H1 (cell line): ENCODE measurements around the gene ADCY5. TPM values are rescaled to one million over a fixed set of nuclear protein-coding genes. Genes with fewer than 3 reads are reported as not detected.

Source experiments
- CTCF ChIA-PET: fragments of 300-600 bp; sonication (Branson Sonifier 250); formaldehyde crosslinking; loops from one replicate; lab custom pipeline; 2021; ENCODE audit not compliant: partially characterized antibody; lab: Charles Lee
- POLR2A ChIA-PET: fragments of 300-600 bp; sonication (Branson Sonifier 250); formaldehyde crosslinking; loops from one replicate; lab custom pipeline; 2021; ENCODE audit warnings: inconsistent platforms; ENCODE audit not compliant: partially characterized antibody; lab: Charles Lee
- DNase-seq, 2 experiments: peaks; one replicate each; pipeline versions ENCODE4 v3.0.0 to v3.0.0-alpha.2; 2010 to 2022; ENCODE audit warnings: low spot score in 2 of 2, low read depth in 1 of 2, mixed read lengths in 1 of 2
- FAIRE-seq: peaks from 2 replicates; lab custom pipeline; 2011; peaks lifted over from hg19 to GRCh38; lab: Jason Lieb, UNC
- H2AFZ ChIP-seq: 2 replicates; pipeline ENCODE4 v1.8.1; 2012; ENCODE audit warnings: low read length, inconsistent platforms
- H2AK5ac ChIP-seq: 2 replicates; pipeline ENCODE4 v1.6.1; 2013; ENCODE audit warnings: low read depth, low read length
- H2BK120ac ChIP-seq: replicated peaks from 2 replicates; pipeline ENCODE3; 2013; ENCODE audit warnings: low read depth, low read length, inconsistent platforms
- H2BK12ac ChIP-seq: 2 replicates; pipeline ENCODE4 v1.6.1; 2013; ENCODE audit warnings: low read depth, low read length
- H2BK15ac ChIP-seq: 2 replicates; pipeline ENCODE4 v1.6.1; 2013; ENCODE audit warnings: low read length
- H2BK20ac ChIP-seq: 2 replicates; pipeline ENCODE4 v1.6.1; 2013; ENCODE audit warnings: low read length
- H2BK5ac ChIP-seq: 2 replicates; pipeline ENCODE4 v1.6.1; 2013; ENCODE audit warnings: low read depth, low read length
- H3K14ac ChIP-seq: 2 replicates; pipeline ENCODE4 v1.6.1; 2013; ENCODE audit warnings: inconsistent platforms; ENCODE audit not compliant: insufficient read length
- H3K18ac ChIP-seq: 2 replicates; pipeline ENCODE4 v1.6.1; 2013; ENCODE audit warnings: low read length; ENCODE audit errors: extremely low read depth
- H3K23ac ChIP-seq: 2 replicates; pipeline ENCODE4 v1.6.1; 2013; ENCODE audit warnings: inconsistent platforms; ENCODE audit not compliant: insufficient read length
- H3K23me2 ChIP-seq: 2 replicates; pipeline ENCODE4 v1.6.1; 2013; ENCODE audit warnings: low read depth, low read length
- H3K27ac ChIP-seq: 2 replicates; pipeline ENCODE4 v1.6.1; 2011; ENCODE audit warnings: low read depth, low read length, inconsistent platforms
- H3K27me3 ChIP-seq, 4 experiments: replicated peaks in 1 of 4; 1 replicate in 1 of 4; 2 replicates in 3 of 4; pipeline versions ENCODE4 v1.6.1 to v1.8.1; 2011 to 2013; ENCODE audit warnings: low read length in 3 of 4, mild to moderate bottlenecking in 3 of 4, inconsistent platforms in 2 of 4, mixed read lengths in 2 of 4, moderate library complexity in 1 of 4; ENCODE audit not compliant: control insufficient read depth in 3 of 4, insufficient read depth in 3 of 4; ENCODE audit errors: extremely low read depth in 1 of 4
- H3K36me3 ChIP-seq, 4 experiments: 2 replicates each; pipeline versions ENCODE4 v1.6.1 to v1.8.1; 2011 to 2013; ENCODE audit warnings: mild to moderate bottlenecking in 4 of 4, low read length in 3 of 4, moderate library complexity in 2 of 4, control low read depth in 1 of 4, inconsistent platforms in 1 of 4; ENCODE audit not compliant: insufficient read depth in 4 of 4, control insufficient read depth in 2 of 4
- H3K4ac ChIP-seq: replicated peaks from 2 replicates; pipeline ENCODE3; 2013; ENCODE audit warnings: low read length, low read depth, mixed read lengths, inconsistent platforms; ENCODE audit not compliant: insufficient read length
- H3K4me1 ChIP-seq, 4 experiments: replicated peaks in 1 of 4; 1 replicate in 1 of 4; 2 replicates in 3 of 4; pipeline versions ENCODE4 v1.6.1 to v1.8.1; 2011 to 2013; ENCODE audit warnings: low read length in 3 of 4, inconsistent platforms in 2 of 4, mixed read lengths in 1 of 4; ENCODE audit not compliant: insufficient read depth in 4 of 4, control insufficient read depth in 3 of 4
- H3K4me2 ChIP-seq, 2 experiments: 2 replicates each; pipeline versions ENCODE4 v1.6.1 to v1.8.1; 2011 to 2013; ENCODE audit warnings: low read depth in 2 of 2, low read length in 2 of 2, control low read depth in 1 of 2, inconsistent platforms in 1 of 2, mild to moderate bottlenecking in 1 of 2; ENCODE audit not compliant: insufficient read depth in 1 of 2
- H3K4me3 ChIP-seq, 4 experiments: fragments of 200-600, 300-600 bp in 1 of 4; sonication (generic), shearing (Covaris generic), sonication (Bioruptor Twin) in 1 of 4; 2 replicates each; pipeline versions ENCODE4 v1.5.1 to v1.8.1; 2011 to 2016; ENCODE audit warnings: low read length in 4 of 4, low read depth in 3 of 4, control low read depth in 2 of 4, inconsistent platforms in 2 of 4, mild to moderate bottlenecking in 2 of 4, mixed read lengths in 1 of 4, moderate library complexity in 1 of 4; ENCODE audit not compliant: insufficient read depth in 2 of 4; ENCODE audit errors: extremely low read depth in 1 of 4
- H3K56ac ChIP-seq: replicated peaks from 2 replicates; pipeline ENCODE3; 2013; ENCODE audit warnings: low read depth, mild to moderate bottlenecking, mixed read lengths, low read length, inconsistent platforms; ENCODE audit not compliant: insufficient read length
- H3K79me1 ChIP-seq: 2 replicates; pipeline ENCODE4 v1.6.1; 2013; ENCODE audit warnings: low read depth, low read length, control low read depth
- H3K79me2 ChIP-seq, 2 experiments: 2 replicates each; pipeline versions ENCODE4 v1.6.1 to v1.8.1; 2012 to 2013; ENCODE audit warnings: low read length in 2 of 2, mild to moderate bottlenecking in 2 of 2, inconsistent platforms in 1 of 2; ENCODE audit not compliant: insufficient read depth in 2 of 2, control insufficient read depth in 1 of 2
- H3K9ac ChIP-seq, 4 experiments: replicated peaks in 1 of 4; 1 replicate in 1 of 4; 2 replicates in 3 of 4; pipeline versions ENCODE4 v1.6.1 to v1.8.1; 2011 to 2013; ENCODE audit warnings: low read depth in 3 of 4, low read length in 3 of 4, control low read depth in 2 of 4, mild to moderate bottlenecking in 2 of 4, moderate library complexity in 2 of 4, inconsistent platforms in 1 of 4; ENCODE audit errors: extremely low read depth in 1 of 4
- H3K9me3 ChIP-seq, 2 experiments: 2 replicates each; pipeline versions ENCODE4 v1.6.1 to v1.8.1; 2012 to 2013; ENCODE audit warnings: mild to moderate bottlenecking in 2 of 2, moderate library complexity in 2 of 2, control low read depth in 1 of 2, inconsistent platforms in 1 of 2, low read depth in 1 of 2, low read length in 1 of 2, mixed read lengths in 1 of 2; ENCODE audit not compliant: insufficient read depth in 2 of 2
- H4K20me1 ChIP-seq, 2 experiments: replicated peaks in 1 of 2; 2 replicates each; pipeline versions ENCODE3 to v1.8.1; 2011 to 2013; ENCODE audit warnings: inconsistent platforms in 2 of 2, low read length in 2 of 2, mild to moderate bottlenecking in 1 of 2; ENCODE audit not compliant: insufficient read depth in 2 of 2, control insufficient read depth in 1 of 2
- H4K5ac ChIP-seq: 2 replicates; pipeline ENCODE4 v1.6.1; 2013; ENCODE audit warnings: low read length, low read depth, mixed read lengths, inconsistent platforms; ENCODE audit not compliant: insufficient read length
- H4K8ac ChIP-seq: 2 replicates; pipeline ENCODE4 v1.8.0; 2013; ENCODE audit warnings: mild to moderate bottlenecking, moderate library complexity, low read length, inconsistent platforms; ENCODE audit not compliant: insufficient read depth; ENCODE audit errors: extremely low read depth
- H4K91ac ChIP-seq: replicated peaks from 2 replicates; pipeline ENCODE3; 2013; ENCODE audit warnings: low read length, mixed read lengths, inconsistent platforms; ENCODE audit not compliant: insufficient read length
- MAFK ChIP-seq: IDR thresholded peaks from 2 replicates; pipeline ENCODE4 v1.6.1; 2012; ENCODE audit warnings: low read depth, mild to moderate bottlenecking, improper control_type of control experiment, low read length
- whole genome bisulfite sequencing, 2 experiments: shearing (Covaris generic) in 1 of 2; methylation state at CpG; one replicate each; pipeline versions ENCODE4 v1.1.6 to v1.1.7; 2013 to 2015; ENCODE audit warnings: low lambda C conversion rate in 2 of 2, mixed read lengths in 2 of 2, inconsistent platforms in 1 of 2, low coverage in 1 of 2, missing lambda C conversion rate in 1 of 2; ENCODE audit not compliant: insufficient replicate concordance in 2 of 2, insufficient coverage in 1 of 2, insufficient read length in 1 of 2; ENCODE audit errors: extremely low coverage in 1 of 2, missing lambda C conversion rate in 1 of 2; 5-methylcytosine and 5-hydroxymethylcytosine counted together
- polyA plus RNA-seq, 7 experiments: library from polyadenylated mRNA; depleted of rRNA in 3 of 7; stranded (reverse) in 5 of 7; unstranded in 2 of 7; fragments of >200 nt in 5 of 7; fragments of 200-250 nt in 2 of 7; gene quantifications; 1 replicate in 5 of 7; 2 replicates in 1 of 7; 4 replicates in 1 of 7; pipeline versions ENCODE4 v1.2.1 to v1.2.3, GENCODE V29; 2011 to 2013; ENCODE audit warnings: missing spikeins in 2 of 7, mixed read lengths in 2 of 7
- total RNA-seq: library from RNA; stranded (reverse); fragmentation: NEBNext Ultra II Directional; extraction: Animal tissue kit (Norgen Biotek cat#: 25700); gene quantifications from 2 replicates; pipeline ENCODE4 v1.2.1, GENCODE V29; 2021

The ADCY5 gene
- total and polyA plus RNA-seq, 2 of the 8 experiments (the other 6 are each of a cell fraction or from before 2014, with no cell fraction given), result 18.9 to 40.8 TPM

GRCh38 chr3:123419850-123420297, 29.0 kb downstream of the ADCY5 start:
- H4K91ac ChIP-seq, result no peak overlapping the region
- H3K9me3 ChIP-seq, result no peaks in the 10 kb centered on the region
- H2BK20ac ChIP-seq, result no peak overlapping the region
- no peak overlapping the region for H3K14ac ChIP-seq
- no peak overlapping the region for H3K4me2 ChIP-seq
- no peaks in the 10 kb centered on the region for H3K79me1 ChIP-seq
- CTCF ChIA-PET, result interaction anchor here (0.8 to 2.8 kb wide), 6 partner anchors 18 to 69 kb away, joined by 3 to 10 read pairs (median 4); partner anchors contain the start of gene ADCY5
- H4K8ac ChIP-seq, result no peak overlapping the region
- WGBS, 2 experiments, result 89% methylated on average over 6 of the region's 7 CpGs; no CpG with 5 or more reads in 1 of the 2 experiments
- H2BK120ac ChIP-seq, result no peak overlapping the region
- H3K27ac ChIP-seq, result no peak overlapping the region
- no peaks in the 10 kb centered on the region for H4K20me1 ChIP-seq
- no peaks in the 10 kb centered on the region for H3K79me2 ChIP-seq
- FAIRE-seq (no peak), DNase-seq (no peak)
- H2AK5ac ChIP-seq, result no peak overlapping the region
- no peak overlapping the region for H4K5ac ChIP-seq
- no peak overlapping the region for H3K18ac ChIP-seq
- H3K4ac ChIP-seq, result no peak overlapping the region
- H3K56ac ChIP-seq, result no peak overlapping the region
- no peak overlapping the region for H3K9ac ChIP-seq
- H3K36me3 ChIP-seq, result no peaks in the 10 kb centered on the region
- no peak overlapping the region for H3K23ac ChIP-seq
- H2BK15ac ChIP-seq, result no peak overlapping the region
- no peak overlapping the region for H2BK5ac ChIP-seq
- POLR2A ChIA-PET, result no interaction called here
- H3K4me3 ChIP-seq, result no peak overlapping the region
- no peaks in the 10 kb centered on the region; a peak in 2 of 7 replicates for H3K4me1 ChIP-seq
- TF ChIP-seq MAFK, result no peak
- TF ChIP-seq, all 59 proteins: peak for 0
- Histone ChIP-seq H2AFZ (no peak overlapping the region), H3K27me3 (no peaks in the 10 kb centered on the region; a peak in 1 of 7 replicates), H2BK12ac (no peak overlapping the region), H3K23me2 (no peaks in the 10 kb centered on the region)
